Measurements from ENCODE around the gene THSD4. TPM values are rescaled to one million over a fixed set of nuclear protein-coding genes. Genes with fewer than 3 reads are reported as not detected.

THSD4 gene
- total RNA-seq, 1 experiment from 2014 or later: 0.29 TPM

GRCh38 chr15:71182522-71182921, 67.3 kb downstream of the THSD4 start:
- Mint-ChIP-seq H3K27ac (ENCODE audit: unreplicated experiment) (no peak overlapping the region), H3K4me1 (ENCODE audit: low read depth, unreplicated experiment) (no peaks in the 10 kb centered on the region), H3K27me3 (ENCODE audit: insufficient read depth, unreplicated experiment) (peaks cover 9% of the 10 kb centered on the region), H3K9me3 (ENCODE audit: unreplicated experiment) (no peaks in the 10 kb centered on the region), H3K4me3 (ENCODE audit: unreplicated experiment) (no peak overlapping the region), H3K36me3 (ENCODE audit: insufficient read depth, unreplicated experiment) (no peaks in the 10 kb centered on the region)
- intact Hi-C loops (cut with micrococcal nuclease; ENCODE audit: unreplicated experiment): no loop called here
- BruUV-seq (replicated peaks): no TSS peak
- no peaks in the 10 kb centered on the region for H3K9me3 ChIP-seq
- DNase-seq: no peak
- ChIA-PET POLR2A (no interaction called here), CTCF (no interaction called here)
- H3K27me3 ChIP-seq (replicated peaks; ENCODE audit: control insufficient read depth, insufficient read depth, low read length): no peaks in the 10 kb centered on the region
- H3K4me1 ChIP-seq: no peaks in the 10 kb centered on the region
- no peak overlapping the region for H3K4me3 ChIP-seq (ENCODE audit: low read depth, low read length)
- H3K36me3 ChIP-seq (ENCODE audit: control insufficient read depth, insufficient read depth, low read length): no peaks in the 10 kb centered on the region
- TF ChIP-seq CTCF (IDR thresholded peaks at IDR 0.05; ENCODE audit: insufficient read depth in 1 of 2, low read depth in 1 of 2, low read length in 1 of 2, severe bottlenecking in 1 of 2, unreplicated experiment in 1 of 2): no peak

- Mint-ChIP-seq H3K36me3 (ENCODE audit: insufficient read depth, unreplicated experiment) (no peaks in the 10 kb centered on the region), H3K27ac (ENCODE audit: unreplicated experiment) (no peak overlapping the region), H3K9me3 (ENCODE audit: unreplicated experiment) (no peaks in the 10 kb centered on the region), H3K4me3 (ENCODE audit: unreplicated experiment) (no peak overlapping the region), H3K27me3 (ENCODE audit: insufficient read depth, unreplicated experiment) (peaks cover 9% of the 10 kb centered on the region), H3K4me1 (ENCODE audit: low read depth, unreplicated experiment) (no peaks in the 10 kb centered on the region)
- Histone ChIP-seq H3K4me1 (no peaks in the 10 kb centered on the region), H3K9me3 (no peaks in the 10 kb centered on the region), H3K4me3 (ENCODE audit: low read depth, low read length) (no peak overlapping the region), H3K27me3 (replicated peaks; ENCODE audit: control insufficient read depth, insufficient read depth, low read length) (no peaks in the 10 kb centered on the region), H3K36me3 (ENCODE audit: control insufficient read depth, insufficient read depth, low read length) (no peaks in the 10 kb centered on the region)
- no peak for TF ChIP-seq CTCF (IDR thresholded peaks at IDR 0.05; ENCODE audit: insufficient read depth in 1 of 2, low read depth in 1 of 2, low read length in 1 of 2, severe bottlenecking in 1 of 2, unreplicated experiment in 1 of 2)
- intact Hi-C loops (cut with micrococcal nuclease; ENCODE audit: unreplicated experiment): no loop called here
- no TSS peak for BruUV-seq (replicated peaks)
- no peak for DNase-seq
- CTCF ChIA-PET: no interaction called here
- POLR2A ChIA-PET: no interaction called here
These were observed 67.8 kb downstream of the THSD4 start for GRCh38 chr15:71183063-71183462.

DNA sequence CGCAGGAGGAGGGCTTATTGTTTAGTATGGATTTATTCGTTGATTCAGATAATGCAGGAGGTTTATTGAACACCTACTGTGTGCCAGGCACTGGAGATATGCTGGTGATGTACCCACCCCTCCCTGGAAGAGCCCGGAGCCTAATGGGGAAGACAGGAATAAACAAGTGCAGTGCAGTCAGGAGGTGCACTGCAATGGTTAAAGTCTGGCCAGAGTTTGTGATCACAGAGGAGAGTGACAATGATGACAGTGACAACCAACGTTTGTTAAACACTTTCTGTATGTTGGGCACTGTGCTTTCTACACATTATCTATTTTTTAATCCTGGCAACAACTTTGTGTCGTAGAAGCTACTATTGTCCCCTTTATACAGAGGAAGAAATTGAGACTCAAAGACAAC, 70.4 kb downstream of the THSD4 start:
- intact Hi-C loops (cut with micrococcal nuclease; ENCODE audit: unreplicated experiment): no loop called here
- H3K4me1 Mint-ChIP-seq (ENCODE audit: low read depth, unreplicated experiment): no peaks in the 10 kb centered on the region
- no peaks in the 10 kb centered on the region for H3K36me3 Mint-ChIP-seq (ENCODE audit: insufficient read depth, unreplicated experiment)
- ChIA-PET CTCF (no interaction called here), POLR2A (no interaction called here)
- no TSS peak for BruUV-seq (replicated peaks)
- Histone ChIP-seq H3K4me3 (ENCODE audit: low read depth, low read length) (no peak overlapping the region), H3K4me1 (no peaks in the 10 kb centered on the region), H3K9me3 (no peaks in the 10 kb centered on the region), H3K36me3 (ENCODE audit: control insufficient read depth, insufficient read depth, low read length) (no peaks in the 10 kb centered on the region), H3K27me3 (replicated peaks; ENCODE audit: control insufficient read depth, insufficient read depth, low read length) (no peaks in the 10 kb centered on the region; the same call in 1 of the 2 replicates)
- no peak overlapping the region for H3K4me3 Mint-ChIP-seq (ENCODE audit: unreplicated experiment)
- no peaks in the 10 kb centered on the region for H3K9me3 Mint-ChIP-seq (ENCODE audit: unreplicated experiment)
- no peak overlapping the region for H3K27ac Mint-ChIP-seq (ENCODE audit: unreplicated experiment)
- H3K27me3 Mint-ChIP-seq (ENCODE audit: insufficient read depth, unreplicated experiment): peaks cover 9% of the 10 kb centered on the region
- TF ChIP-seq CTCF (IDR thresholded peaks at IDR 0.05; ENCODE audit: insufficient read depth in 1 of 2, low read depth in 1 of 2, low read length in 1 of 2, severe bottlenecking in 1 of 2, unreplicated experiment in 1 of 2): no peak
- no peak for DNase-seq
